ENCODE data around the gene SEPSECS. TPM values are rescaled to one million over a fixed set of nuclear protein-coding genes. Genes with fewer than 3 reads are reported as not detected.

SEPSECS gene
- total and polyA plus RNA-seq, 2 donors (not counting 3 experiments of a cell fraction or from before 2014, with no cell fraction given) = 2.8 to 8.3 TPM

- Histone ChIP-seq H3K4me3 (replicated peaks in 1 of 3; ENCODE audit: insufficient read depth in 1 of 3, low read depth in 1 of 3, low read length in 3 of 3) (no peak overlapping the region), H3K4me1 (ENCODE audit: control insufficient read depth, extremely low read depth, insufficient read depth, low read length) (no peaks in the 10 kb centered on the region), H3K27me3 (ENCODE audit: control insufficient read depth in 2 of 2, insufficient read depth in 2 of 2, low read length in 2 of 2) (peaks cover 0 to 3% of the 10 kb centered on the region in 2 experiments), H3K79me2 (ENCODE audit: control insufficient read depth, insufficient read depth, low read length) (no peaks in the 10 kb centered on the region), H3K9me3 (replicated peaks; ENCODE audit: control insufficient read depth, insufficient read depth, low read length) (no peaks in the 10 kb centered on the region), H3K9ac (replicated peaks; ENCODE audit: extremely low read depth, insufficient read depth, low read length) (no peak overlapping the region), H3K4me2 (ENCODE audit: insufficient read depth, low read length) (no peak overlapping the region), H3K27ac (ENCODE audit: insufficient read depth, low read depth, low read length) (no peak overlapping the region), H3K36me3 (ENCODE audit: control insufficient read depth in 2 of 2, extremely low read depth in 1 of 2, insufficient read depth in 2 of 2, low read length in 2 of 2) (no peaks in the 10 kb centered on the region), H4K20me1 (replicated peaks; ENCODE audit: control insufficient read depth, extremely low read depth, insufficient read depth, low read length) (no peaks in the 10 kb centered on the region), H2AFZ (ENCODE audit: low read depth, low read length) (no peak overlapping the region), H3K9me1 (replicated peaks; ENCODE audit: control insufficient read depth, extremely low read depth, insufficient read depth, low read length) (no peaks in the 10 kb centered on the region)
- FAIRE-seq = no peak
- TF ChIP-seq EZH2 (IDR thresholded peaks at IDR 0.05; ENCODE audit: borderline replicate concordance, low read depth, low read length, severe bottlenecking) (no peak), POLR2AphosphoS5 (IDR thresholded peaks at IDR 0.05; ENCODE audit: insufficient read depth, low read depth, low read length) (no peak), GATA2 (IDR thresholded peaks at IDR 0.05; ENCODE audit: insufficient read depth, insufficient read length, low read depth, low read length) (no peak), JUN (IDR thresholded peaks at IDR 0.05; ENCODE audit: borderline replicate concordance, insufficient read depth, insufficient read length, low read depth) (no peak), MAX (IDR thresholded peaks at IDR 0.05; ENCODE audit: insufficient read depth, insufficient read length) (no peak), FOS (IDR thresholded peaks at IDR 0.05; ENCODE audit: borderline replicate concordance, insufficient read depth, low read length) (no peak), MYC (IDR thresholded peaks at IDR 0.05; ENCODE audit: low read depth, low read length) (no peak), POLR2A (IDR thresholded peaks at IDR 0.05; ENCODE audit: low read depth, low read length) (no peak)
- TF ChIP-seq, protein P1, sequence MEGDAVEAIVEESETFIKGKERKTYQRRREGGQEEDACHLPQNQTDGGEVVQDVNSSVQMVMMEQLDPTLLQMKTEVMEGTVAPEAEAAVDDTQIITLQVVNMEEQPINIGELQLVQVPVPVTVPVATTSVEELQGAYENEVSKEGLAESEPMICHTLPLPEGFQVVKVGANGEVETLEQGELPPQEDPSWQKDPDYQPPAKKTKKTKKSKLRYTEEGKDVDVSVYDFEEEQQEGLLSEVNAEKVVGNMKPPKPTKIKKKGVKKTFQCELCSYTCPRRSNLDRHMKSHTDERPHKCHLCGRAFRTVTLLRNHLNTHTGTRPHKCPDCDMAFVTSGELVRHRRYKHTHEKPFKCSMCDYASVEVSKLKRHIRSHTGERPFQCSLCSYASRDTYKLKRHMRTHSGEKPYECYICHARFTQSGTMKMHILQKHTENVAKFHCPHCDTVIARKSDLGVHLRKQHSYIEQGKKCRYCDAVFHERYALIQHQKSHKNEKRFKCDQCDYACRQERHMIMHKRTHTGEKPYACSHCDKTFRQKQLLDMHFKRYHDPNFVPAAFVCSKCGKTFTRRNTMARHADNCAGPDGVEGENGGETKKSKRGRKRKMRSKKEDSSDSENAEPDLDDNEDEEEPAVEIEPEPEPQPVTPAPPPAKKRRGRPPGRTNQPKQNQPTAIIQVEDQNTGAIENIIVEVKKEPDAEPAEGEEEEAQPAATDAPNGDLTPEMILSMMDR (IDR thresholded peaks at IDR 0.05; ENCODE audit: extremely low read depth in 1 of 2, insufficient read depth in 1 of 2, low read depth in 1 of 2, low read length in 2 of 2) = no peak
- BruUV-seq (replicated peaks) = no TSS peak
- no peak for DNase-seq (ENCODE audit: low read depth, low spot score)
- dilution Hi-C loops (cut with MboI; ENCODE audit: extremely low pct_ligation_motif_present, low sequenced_read_pairs) (no loop called here), intact Hi-C loops (cut with micrococcal nuclease) (no loop called here)
- ChIA-PET CTCF (no interaction called here), POLR2A (no interaction called here)
Observed at GRCh38 chr4:25108556-25108955, 51.7 kb downstream of the SEPSECS start.
